Activated CD8-positive, alpha-beta memory T cell treated with anti-CD3 and anti-CD28 coated beads for 4 hours (primary cell): ENCODE results near the gene IFITM5.
"Not testable (repeated sequence)": the region's sequence is repeated elsewhere in the genome, so short reads cannot be mapped to it uniquely, and the experiment has no call there.

Experiments used
- DNase-seq, 2 donors: peaks; one replicate each; pipeline ENCODE4 v3.0.0-alpha.2; 2020; ENCODE audit warnings: low read depth in 2 of 2

The IFITM5 gene

GRCh38 chr11:283405-284104 is 15.8 kb downstream of the IFITM5 start:
- DNase-seq, result no peak

GRCh38 chr11:282630-283360 is 16.5 kb downstream of the IFITM5 start:
- no peak for DNase-seq

- DNase-seq, result no peak
These were observed 17.2 kb downstream of the IFITM5 start for GRCh38 chr11:282171-282570.

- no peak for DNase-seq
These were observed 17.7 kb downstream of the IFITM5 start for GRCh38 chr11:281486-282161.

- no peak for DNase-seq
These were observed 18.4 kb downstream of the IFITM5 start for GRCh38 chr11:280706-281485.

- DNase-seq, result no peak
These were observed 19.2 kb downstream of the IFITM5 start for GRCh38 chr11:279966-280705.

- no peak for DNase-seq
These were observed 20.0 kb downstream of the IFITM5 start for GRCh38 chr11:279040-279965.

GRCh38 chr11:278001-278951 is 21.1 kb downstream of the IFITM5 start, which contains the start of gene NLRP6:
NLRP6 (plus strand) TSS chr11:278407; CDS start chr11:278570, 163 bp downstream.
- DNase-seq, result no peak

GRCh38 chr11:276219-276618 is 23.1 kb downstream of the IFITM5 start:
- no peak for DNase-seq

GRCh38 chr11:272931-273198 is 26.5 kb downstream of the IFITM5 start:
- DNase-seq, result no peak

GRCh38 chr11:272195-272930 is 27.0 kb downstream of the IFITM5 start:
- no peak for DNase-seq

- no peak for DNase-seq
These were observed 28.0 kb downstream of the IFITM5 start for GRCh38 chr11:271319-271715.

- no peak for DNase-seq
These were observed 28.6 kb downstream of the IFITM5 start for GRCh38 chr11:270451-271318.

GRCh38 chr11:269146-269890 is 30.0 kb downstream of the IFITM5 start:
- no peak for DNase-seq

GRCh38 chr11:268716-269145 is 30.6 kb downstream of the IFITM5 start:
- DNase-seq, result not testable (repeated sequence)

- no peak for DNase-seq
These were observed 31.8 kb downstream of the IFITM5 start for GRCh38 chr11:267491-267994.
